HepG2 (cell line): Measurements from ENCODE around the gene HOXA4. TPM values are rescaled to one million over a fixed set of nuclear protein-coding genes. Genes with fewer than 3 reads are reported as not detected.

Experiments
- ATF7 ChIP-seq, 2 experiments: fragments of 450-650 bp in 1 of 2; sonication (generic) in 1 of 2; formaldehyde crosslinking in 1 of 2; IDR thresholded peaks; 2 replicates each; pipeline versions ENCODE4 v1.4.0 to v1.6.1; 2016 to 2020; ENCODE audit warnings: antibody characterized with exemption in 1 of 2, mild to moderate bottlenecking in 1 of 2, missing genetic modification reagents in 1 of 2
- CREB1 ChIP-seq, 2 experiments: fragments of 450-650 bp in 1 of 2; IDR thresholded peaks; 2 replicates each; pipeline ENCODE4 v1.6.1; 2016 to 2017; ENCODE audit warnings: control low read depth in 1 of 2, mild to moderate bottlenecking in 1 of 2, missing compliant biosample characterization in 1 of 2, missing genetic modification characterization in 1 of 2
- FOXJ3 ChIP-seq: sonication (generic); formaldehyde crosslinking; IDR thresholded peaks from 2 replicates; pipeline ENCODE4 v1.4.0; 2020; ENCODE audit warnings: missing genetic modification reagents, mild to moderate bottlenecking, borderline replicate concordance
- FOXO1 ChIP-seq: sonication (generic); formaldehyde crosslinking; IDR thresholded peaks from 2 replicates; pipeline ENCODE4 v1.4.0; 2020; ENCODE audit warnings: missing genetic modification reagents
- GABPB1 ChIP-seq: IDR thresholded peaks from 2 replicates; pipeline ENCODE4 v1.6.1; 2016; ENCODE audit warnings: mild to moderate bottlenecking, missing genetic modification reagents, moderate library complexity, missing compliant biosample characterization
- MIER3 ChIP-seq: IDR thresholded peaks from 2 replicates; pipeline ENCODE4 v1.6.1; 2016; ENCODE audit warnings: missing compliant biosample characterization, borderline replicate concordance
- PCBP2 ChIP-seq: fragments of 200-400 bp; formaldehyde crosslinking; optimal IDR thresholded peaks from 2 replicates; pipeline ENCODE3; 2018; ENCODE audit warnings: low read length, low read depth; ENCODE audit not compliant: poor library complexity, severe bottlenecking
- SMC3 ChIP-seq: IDR thresholded peaks from 2 replicates; pipeline ENCODE4 v1.6.1; 2011; ENCODE audit warnings: low read length, improper control_type of control experiment
- ZBTB20 ChIP-seq: sonication (generic); formaldehyde crosslinking; IDR thresholded peaks from 2 replicates; pipeline ENCODE4 v1.8.1; 2023; ENCODE audit warnings: missing genetic modification reagents, low read depth, mild to moderate bottlenecking, borderline replicate concordance
- ZNF101 ChIP-seq: sonication (generic); formaldehyde crosslinking; IDR thresholded peaks from 2 replicates; pipeline ENCODE4 v1.4.0; 2020; ENCODE audit warnings: mild to moderate bottlenecking, low read depth, missing genetic modification reagents, borderline replicate concordance
- ZNF331 ChIP-seq: sonication (generic); formaldehyde crosslinking; IDR thresholded peaks from 2 replicates; pipeline ENCODE4 v1.4.0; 2020; ENCODE audit warnings: missing genetic modification reagents
- ZNF503 ChIP-seq: sonication (generic); formaldehyde crosslinking; IDR thresholded peaks from 2 replicates; pipeline ENCODE4 v1.4.0; 2020; ENCODE audit warnings: missing genetic modification reagents
- ZNF644 ChIP-seq: IDR thresholded peaks from 2 replicates; pipeline ENCODE4 v1.6.1; 2016; ENCODE audit warnings: low read depth
- ZNF652 ChIP-seq: IDR thresholded peaks from 2 replicates; pipeline ENCODE4 v1.6.1; 2016; ENCODE audit warnings: low read depth, borderline replicate concordance
- polyA plus RNA-seq, 8 experiments: library from polyadenylated mRNA; depleted of rRNA in 3 of 8; stranded (reverse) in 7 of 8; unstranded in 1 of 8; fragments of >200 nt; fragmentation: Illumina TruSeq in 4 of 8; extraction: Trizol in 4 of 8; gene quantifications; 2 replicates each; pipeline versions ENCODE4 v1.2.1 to v1.2.3, GENCODE V29; 2011 to 2016; ENCODE audit warnings: low read depth in 4 of 8, missing spikeins in 1 of 8, mixed read lengths in 1 of 8; ENCODE audit not compliant: insufficient read depth in 1 of 8
- total RNA-seq, 5 experiments: library from RNA; depleted of rRNA; stranded (reverse); fragments of >200 nt; fragmentation: Illumina TruSeq; extraction: Trizol; gene quantifications; 2 replicates each; pipeline ENCODE4 v1.2.3, GENCODE V29; 2016; ENCODE audit warnings: low read depth in 1 of 5
- TF ChIP-seq, protein P1 (sequence below): sonication (generic); formaldehyde crosslinking; IDR thresholded peaks from 2 replicates; pipeline ENCODE4 v1.4.0; 2020; ENCODE audit warnings: missing genetic modification reagents
- TF ChIP-seq, protein P2 (sequence below): sonication (generic); formaldehyde crosslinking; IDR thresholded peaks from 2 replicates; pipeline ENCODE4 v1.8.0; 2022; ENCODE audit warnings: missing genetic modification reagents, mild to moderate bottlenecking, borderline replicate concordance
- TF ChIP-seq, protein P3 (sequence below): sonication (generic); formaldehyde crosslinking; conservative IDR thresholded peaks from 2 replicates; pipeline ENCODE4 v1.8.0; 2022; ENCODE audit warnings: low read depth, missing genetic modification reagents

Gene HOXA4
- total and polyA plus RNA-seq, 2 of the 13 experiments (the other 11 are each of a cell fraction or from before 2014, with no cell fraction given): 2.4 to 5.4 TPM

DNA sequence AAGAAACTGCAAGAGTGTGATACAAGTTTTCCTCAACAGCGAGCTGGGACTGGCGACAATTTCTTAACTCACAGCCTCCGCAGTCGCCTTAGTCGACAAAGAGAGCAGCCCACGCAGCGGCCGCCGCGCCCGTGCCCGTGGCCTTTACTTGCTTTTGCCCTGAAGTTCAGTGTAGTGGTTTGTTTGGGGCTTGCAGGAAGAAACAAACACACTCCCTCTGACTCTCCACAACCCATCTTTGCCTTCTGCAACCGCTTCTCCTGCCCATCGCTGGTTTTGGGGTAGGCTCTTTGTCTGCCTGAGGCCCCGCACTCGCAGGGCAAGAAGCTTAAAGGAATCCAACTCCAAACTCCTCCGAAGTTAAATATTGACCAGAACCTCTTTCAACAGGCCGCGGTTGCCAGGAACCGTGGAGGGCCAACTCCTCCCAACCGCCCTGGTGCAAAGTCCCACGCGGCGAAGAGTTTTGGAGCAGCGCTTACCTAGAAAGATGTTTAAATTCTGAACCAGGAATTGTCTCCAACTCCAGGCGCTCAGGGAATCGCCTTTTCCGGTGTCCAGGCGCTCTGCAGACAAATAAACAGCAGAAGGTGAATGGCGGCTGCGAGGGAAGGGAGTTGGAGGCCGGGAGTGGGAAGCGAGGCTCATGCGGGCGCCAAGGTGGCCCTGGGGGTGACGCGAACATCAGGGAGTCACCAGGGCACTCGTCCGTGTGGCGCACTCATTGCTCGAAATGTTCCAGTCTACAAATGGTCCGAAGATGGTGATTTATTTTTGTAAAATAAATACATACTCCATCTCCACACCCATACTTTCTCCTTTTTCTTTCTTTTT, 8.3 kb downstream of the HOXA4 start (continued):
- peak; percentile 87 for TF ChIP-seq ZNF503
- TF ChIP-seq ZNF331 (CRISPR knock-in tag): peak; percentile 66
- no peak for TF ChIP-seq ZNF652 (CRISPR knock-in tag)
- TF ChIP-seq, protein P1, sequence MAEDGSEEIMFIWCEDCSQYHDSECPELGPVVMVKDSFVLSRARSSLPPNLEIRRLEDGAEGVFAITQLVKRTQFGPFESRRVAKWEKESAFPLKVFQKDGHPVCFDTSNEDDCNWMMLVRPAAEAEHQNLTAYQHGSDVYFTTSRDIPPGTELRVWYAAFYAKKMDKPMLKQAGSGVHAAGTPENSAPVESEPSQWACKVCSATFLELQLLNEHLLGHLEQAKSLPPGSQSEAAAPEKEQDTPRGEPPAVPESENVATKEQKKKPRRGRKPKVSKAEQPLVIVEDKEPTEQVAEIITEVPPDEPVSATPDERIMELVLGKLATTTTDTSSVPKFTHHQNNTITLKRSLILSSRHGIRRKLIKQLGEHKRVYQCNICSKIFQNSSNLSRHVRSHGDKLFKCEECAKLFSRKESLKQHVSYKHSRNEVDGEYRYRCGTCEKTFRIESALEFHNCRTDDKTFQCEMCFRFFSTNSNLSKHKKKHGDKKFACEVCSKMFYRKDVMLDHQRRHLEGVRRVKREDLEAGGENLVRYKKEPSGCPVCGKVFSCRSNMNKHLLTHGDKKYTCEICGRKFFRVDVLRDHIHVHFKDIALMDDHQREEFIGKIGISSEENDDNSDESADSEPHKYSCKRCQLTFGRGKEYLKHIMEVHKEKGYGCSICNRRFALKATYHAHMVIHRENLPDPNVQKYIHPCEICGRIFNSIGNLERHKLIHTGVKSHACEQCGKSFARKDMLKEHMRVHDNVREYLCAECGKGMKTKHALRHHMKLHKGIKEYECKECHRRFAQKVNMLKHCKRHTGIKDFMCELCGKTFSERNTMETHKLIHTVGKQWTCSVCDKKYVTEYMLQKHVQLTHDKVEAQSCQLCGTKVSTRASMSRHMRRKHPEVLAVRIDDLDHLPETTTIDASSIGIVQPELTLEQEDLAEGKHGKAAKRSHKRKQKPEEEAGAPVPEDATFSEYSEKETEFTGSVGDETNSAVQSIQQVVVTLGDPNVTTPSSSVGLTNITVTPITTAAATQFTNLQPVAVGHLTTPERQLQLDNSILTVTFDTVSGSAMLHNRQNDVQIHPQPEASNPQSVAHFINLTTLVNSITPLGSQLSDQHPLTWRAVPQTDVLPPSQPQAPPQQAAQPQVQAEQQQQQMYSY (CRISPR knock-in tag): peak; percentile 62; the same call in 1 of the 2 replicates
- no peak for TF ChIP-seq PCBP2
- TF ChIP-seq ZNF644 (CRISPR knock-in tag): peak; percentile 38; the same call in 1 of the 2 replicates
- peak; percentile 16; the same call in 1 of the 2 replicates for TF ChIP-seq FOXJ3 (CRISPR knock-in tag)
- no peak for TF ChIP-seq MIER3 (CRISPR knock-in tag)
- TF ChIP-seq ATF7 (IDR thresholded peaks at IDR 0.05): no peak
- no peak; the same call in 1 of the 2 replicates for TF ChIP-seq ATF7 (CRISPR knock-in tag; IDR thresholded peaks at IDR 0.05)
- TF ChIP-seq, protein P2, sequence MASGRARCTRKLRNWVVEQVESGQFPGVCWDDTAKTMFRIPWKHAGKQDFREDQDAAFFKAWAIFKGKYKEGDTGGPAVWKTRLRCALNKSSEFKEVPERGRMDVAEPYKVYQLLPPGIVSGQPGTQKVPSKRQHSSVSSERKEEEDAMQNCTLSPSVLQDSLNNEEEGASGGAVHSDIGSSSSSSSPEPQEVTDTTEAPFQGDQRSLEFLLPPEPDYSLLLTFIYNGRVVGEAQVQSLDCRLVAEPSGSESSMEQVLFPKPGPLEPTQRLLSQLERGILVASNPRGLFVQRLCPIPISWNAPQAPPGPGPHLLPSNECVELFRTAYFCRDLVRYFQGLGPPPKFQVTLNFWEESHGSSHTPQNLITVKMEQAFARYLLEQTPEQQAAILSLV (CRISPR knock-in tag): peak; percentile 48; the same call in 1 of the 2 replicates
- TF ChIP-seq GABPB1 (CRISPR knock-in tag): peak; percentile 59
- TF ChIP-seq FOXO1 (CRISPR knock-in tag): peak; percentile 22; the same call in 1 of the 2 replicates
- TF ChIP-seq CREB1 (IDR thresholded peaks at IDR 0.05): peak; percentile 39; the same call in 1 of the 2 replicates
- peak; percentile 71 for TF ChIP-seq CREB1 (CRISPR knock-in tag; IDR thresholded peaks at IDR 0.05)
- TF ChIP-seq ZBTB20 (CRISPR knock-in tag): peak; percentile 21; the same call in 1 of the 2 replicates
- TF ChIP-seq SMC3: 0 out of 2 replicates have a peak, but pooled peaks have one; percentile 8
- TF ChIP-seq ZNF101 (CRISPR knock-in tag): no peak
- TF ChIP-seq, protein P3, sequence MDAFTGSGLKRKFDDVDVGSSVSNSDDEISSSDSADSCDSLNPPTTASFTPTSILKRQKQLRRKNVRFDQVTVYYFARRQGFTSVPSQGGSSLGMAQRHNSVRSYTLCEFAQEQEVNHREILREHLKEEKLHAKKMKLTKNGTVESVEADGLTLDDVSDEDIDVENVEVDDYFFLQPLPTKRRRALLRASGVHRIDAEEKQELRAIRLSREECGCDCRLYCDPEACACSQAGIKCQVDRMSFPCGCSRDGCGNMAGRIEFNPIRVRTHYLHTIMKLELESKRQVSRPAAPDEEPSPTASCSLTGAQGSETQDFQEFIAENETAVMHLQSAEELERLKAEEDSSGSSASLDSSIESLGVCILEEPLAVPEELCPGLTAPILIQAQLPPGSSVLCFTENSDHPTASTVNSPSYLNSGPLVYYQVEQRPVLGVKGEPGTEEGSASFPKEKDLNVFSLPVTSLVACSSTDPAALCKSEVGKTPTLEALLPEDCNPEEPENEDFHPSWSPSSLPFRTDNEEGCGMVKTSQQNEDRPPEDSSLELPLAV (CRISPR knock-in tag): no peak
